NCI-H345 treated with DMSO at 0.1 percent for 48 hours (cell line): ENCODE results near the gene PHOX2A.
"Not testable (repeated sequence)": the region's sequence is repeated elsewhere in the genome, so short reads cannot be mapped to it uniquely, and the experiment has no call there.

ENCODE experiments used
- DNase-seq: peaks from one replicate; lab custom pipeline; 2025; ENCODE audit not compliant: unreplicated experiment; lab: John Stamatoyannopoulos, UW

PHOX2A gene

DNA sequence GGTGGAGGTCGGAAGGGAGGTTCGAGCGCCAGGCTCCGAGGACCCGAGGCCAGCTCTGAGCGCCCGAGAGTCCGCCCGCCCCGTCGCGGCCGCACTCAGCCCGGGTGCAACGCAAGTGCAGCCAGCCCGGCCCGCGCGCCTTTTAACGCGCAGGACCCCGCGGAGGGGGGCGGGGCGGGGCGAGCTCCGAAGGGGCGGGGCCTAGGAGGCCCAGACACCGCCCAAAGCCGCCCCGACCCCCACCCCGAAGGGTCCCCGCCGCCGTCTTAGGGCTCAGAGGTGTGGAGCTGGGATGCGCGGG is at the start of gene PHOX2A:
Gene PHOX2A (minus strand): TSS at position 117 of the 301 bp plus-strand sequence. CDS start 172 bp downstream, outside the sequence.
- no peak for DNase-seq

GRCh38 chr11:72293391-72293790 is 49.4 kb upstream of the PHOX2A start:
- DNase-seq, result no peak

GRCh38 chr11:72292106-72292785 is 48.3 kb upstream of the PHOX2A start:
- no peak for DNase-seq

DNA sequence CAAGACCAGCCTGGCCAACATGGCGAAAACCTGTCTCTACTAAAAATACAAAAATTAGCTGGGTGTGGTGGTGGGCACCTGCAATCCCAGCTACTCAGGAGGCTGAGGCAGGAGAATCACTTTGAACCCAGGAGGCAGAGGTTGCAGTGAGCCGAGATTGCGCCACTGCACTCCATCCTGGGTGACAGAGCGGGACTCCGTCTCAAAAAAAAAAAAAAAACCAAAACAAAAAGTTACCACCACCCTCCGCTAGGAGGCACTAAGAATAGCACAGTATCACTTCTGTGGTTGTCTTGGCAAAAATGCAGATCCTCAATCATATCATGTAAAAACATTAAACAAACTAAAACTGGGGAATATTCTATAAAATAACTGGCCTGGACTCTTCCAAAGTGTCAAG is 46.8 kb upstream of the PHOX2A start:
- DNase-seq, result not testable (repeated sequence)

- no peak for DNase-seq
Observed at GRCh38 chr11:72287293-72287692, 43.3 kb upstream of the PHOX2A start.

DNA sequence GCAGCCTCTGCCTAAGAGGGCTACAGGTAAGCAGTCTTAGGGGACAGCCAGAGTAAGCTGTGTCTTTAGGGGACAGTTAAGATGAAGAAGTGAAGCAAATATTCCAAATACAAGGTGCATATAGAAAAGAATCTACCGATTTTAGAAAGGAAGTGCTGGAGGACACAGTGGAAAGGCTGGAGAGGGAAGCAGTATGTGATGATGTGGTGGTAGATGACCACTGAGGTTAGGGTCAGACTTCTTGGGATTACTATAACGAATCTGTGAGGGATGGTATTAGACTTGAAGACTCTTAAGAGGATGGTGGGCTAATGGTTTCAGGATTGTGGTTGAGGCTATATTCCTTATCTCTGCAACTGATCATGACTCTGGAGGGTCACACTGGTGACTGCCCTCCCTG is 40.0 kb upstream of the PHOX2A start:
- no peak for DNase-seq

DNA sequence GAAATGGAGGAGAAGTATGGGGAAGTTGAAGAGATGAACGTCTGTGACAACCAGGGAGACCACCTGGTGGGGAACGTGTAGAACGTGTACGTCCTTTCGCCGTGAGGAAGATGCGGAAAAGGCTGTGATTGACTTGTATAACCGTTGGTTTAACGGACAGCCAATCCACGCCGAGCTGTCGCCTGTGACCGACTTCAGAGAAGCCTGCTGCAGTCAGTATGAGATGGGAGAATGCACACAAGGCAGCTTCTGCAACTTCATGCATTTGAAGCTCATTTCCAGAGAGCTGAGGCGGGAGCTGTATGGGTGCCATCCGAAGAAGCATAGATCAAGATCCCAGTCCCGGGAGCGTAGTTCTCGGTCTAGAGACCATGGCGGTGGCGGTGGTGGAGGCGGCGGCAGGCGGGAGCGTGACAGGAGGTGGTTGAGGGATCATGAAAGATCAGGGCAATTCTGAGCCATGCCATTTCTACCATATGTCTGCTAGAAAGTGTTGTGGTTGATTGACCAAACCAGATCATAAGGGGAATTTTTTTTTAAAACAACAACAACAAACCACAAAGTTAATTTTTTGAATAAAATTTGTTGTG is 36.8 kb upstream of the PHOX2A start:
- no peak for DNase-seq

GRCh38 chr11:72280037-72280436 is 36.1 kb upstream of the PHOX2A start:
- DNase-seq, result no peak

- no peak for DNase-seq
Observed at GRCh38 chr11:72278905-72279304, 34.9 kb upstream of the PHOX2A start.

DNA sequence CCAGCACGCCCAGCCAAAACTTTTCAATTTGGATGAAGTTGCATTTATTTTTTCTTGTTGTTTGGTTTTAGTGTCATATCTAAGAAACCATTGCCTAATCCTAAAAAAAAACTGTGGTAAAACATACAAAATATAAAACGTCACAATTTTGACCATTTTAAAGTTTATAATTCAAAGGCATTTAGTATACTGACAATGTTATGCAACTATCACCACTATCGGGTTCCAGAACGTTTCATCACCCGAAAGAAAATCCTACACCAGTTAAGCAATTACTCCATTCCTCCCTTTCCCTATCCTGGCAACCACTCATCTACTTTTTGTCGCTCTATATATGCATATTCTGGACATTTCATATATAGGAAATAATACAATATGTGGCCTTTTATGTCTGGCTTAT is 30.5 kb upstream of the PHOX2A start:
- no peak for DNase-seq

DNA sequence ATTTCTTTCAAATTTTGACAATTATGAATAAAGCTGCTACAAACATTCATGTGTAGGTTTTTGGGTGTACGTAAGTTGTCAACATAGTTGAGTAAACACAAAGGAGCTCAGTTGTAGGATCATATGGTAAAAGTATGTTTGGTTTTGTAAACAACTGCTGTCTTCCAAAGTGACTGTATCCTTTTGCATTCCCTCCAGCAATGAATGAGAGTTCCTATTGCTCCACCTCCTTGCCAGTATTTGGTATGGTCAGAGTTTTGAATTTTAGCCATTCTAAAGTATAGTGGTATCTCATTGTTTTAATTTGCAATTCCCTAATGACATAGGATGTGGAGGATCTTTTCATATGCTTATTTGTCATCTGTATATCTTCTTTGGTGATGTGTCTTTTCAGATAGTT is 28.0 kb upstream of the PHOX2A start:
- no peak for DNase-seq

DNA sequence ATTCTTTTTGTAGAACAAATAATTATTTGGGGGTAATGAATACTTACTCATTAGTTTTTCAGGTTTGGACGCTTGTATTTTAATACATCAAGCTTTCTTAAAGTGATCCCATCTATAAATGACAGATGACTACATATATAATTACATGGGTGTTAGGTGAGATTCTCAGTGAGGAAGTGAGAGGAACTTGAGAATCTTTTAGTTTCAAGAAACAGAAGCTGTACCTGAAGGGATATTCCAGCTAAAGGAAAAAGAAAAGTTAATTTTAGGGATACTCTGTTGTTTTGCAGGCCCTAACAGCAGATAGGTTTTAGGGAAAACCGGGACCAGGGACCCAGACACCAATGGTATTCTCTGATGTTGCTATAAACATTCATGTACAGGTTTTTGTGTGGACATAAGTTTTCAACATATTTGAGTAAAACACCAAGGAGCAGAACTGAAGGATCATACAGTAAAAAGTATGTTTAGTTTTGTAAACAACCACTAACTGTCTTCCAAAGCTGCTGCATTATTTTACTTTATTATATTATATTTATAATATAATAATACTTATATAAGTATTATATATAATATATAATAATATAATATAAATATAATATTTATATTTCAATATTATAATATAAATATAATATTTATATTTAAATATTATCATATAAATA is 24.1 kb upstream of the PHOX2A start:
- DNase-seq, result no peak

DNA sequence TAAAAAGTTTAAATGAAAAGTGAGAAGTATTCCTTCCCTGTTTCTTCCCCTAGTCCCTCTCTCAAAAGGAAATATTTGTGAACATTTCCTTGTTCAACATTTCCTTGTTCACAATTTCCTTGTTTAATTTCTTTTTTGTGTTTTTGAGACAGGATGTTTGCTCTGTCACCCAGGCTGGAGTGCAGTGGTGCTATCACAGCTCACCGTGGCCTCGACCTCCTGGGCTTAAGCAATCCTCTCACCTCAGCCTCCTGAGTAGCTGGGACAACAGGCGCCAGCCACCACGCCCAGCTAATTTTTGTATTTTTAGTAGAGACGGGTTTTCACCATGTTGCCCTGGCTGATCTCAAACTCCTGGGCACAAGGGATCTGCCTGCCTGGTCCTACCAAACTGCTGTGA is 23.0 kb upstream of the PHOX2A start:
- not testable (repeated sequence) for DNase-seq

DNA sequence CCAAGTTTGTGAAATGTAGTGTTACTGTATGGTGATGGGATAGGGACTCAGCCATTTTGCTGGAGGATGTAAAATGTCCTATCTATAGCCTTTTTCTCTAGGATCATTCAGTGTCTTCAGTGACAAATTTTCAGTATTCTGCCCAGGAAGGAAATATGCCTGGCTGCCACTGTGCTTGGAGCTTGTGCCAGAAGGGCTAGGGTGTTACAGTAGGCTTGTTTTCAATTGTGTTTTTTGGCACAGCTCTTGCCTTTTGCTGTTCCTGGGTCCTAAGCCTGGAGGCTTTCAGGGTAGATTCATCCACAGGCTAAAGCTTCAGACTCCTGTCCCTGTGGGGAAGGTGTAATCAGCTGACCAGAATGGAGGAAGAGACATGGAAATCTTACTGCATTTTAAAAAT is 22.0 kb upstream of the PHOX2A start:
- DNase-seq, result no peak

DNA sequence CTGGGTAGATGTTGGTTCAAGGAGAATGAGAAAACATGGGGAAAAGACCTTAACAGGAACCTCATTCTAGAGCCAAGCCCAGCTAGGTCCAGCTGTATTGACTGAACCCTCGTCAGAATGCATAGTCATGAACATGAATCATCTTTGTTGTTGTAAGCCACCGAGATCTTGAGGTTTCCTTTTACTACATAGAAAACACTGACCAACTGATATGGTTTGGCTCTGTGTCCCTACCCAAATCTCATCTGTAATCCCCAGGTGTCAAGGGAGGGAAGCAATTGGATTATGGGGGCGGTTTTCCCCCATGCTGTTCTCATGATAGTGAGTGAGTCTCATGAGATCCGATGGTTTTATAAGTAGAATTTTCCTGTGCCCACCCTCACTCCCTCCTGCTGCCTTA is 19.4 kb upstream of the PHOX2A start:
- DNase-seq, result no peak

- no peak for DNase-seq
Observed at GRCh38 chr11:72260574-72260973, 16.6 kb upstream of the PHOX2A start.

GRCh38 chr11:72259490-72259889 is 15.5 kb upstream of the PHOX2A start:
- DNase-seq, result no peak

GRCh38 chr11:72257570-72257969 is 13.6 kb upstream of the PHOX2A start:
- DNase-seq, result no peak

GRCh38 chr11:72254299-72254993 is 10.5 kb upstream of the PHOX2A start:
- no peak for DNase-seq

- no peak for DNase-seq
Observed at GRCh38 chr11:72253392-72253791, 9.4 kb upstream of the PHOX2A start.

DNA sequence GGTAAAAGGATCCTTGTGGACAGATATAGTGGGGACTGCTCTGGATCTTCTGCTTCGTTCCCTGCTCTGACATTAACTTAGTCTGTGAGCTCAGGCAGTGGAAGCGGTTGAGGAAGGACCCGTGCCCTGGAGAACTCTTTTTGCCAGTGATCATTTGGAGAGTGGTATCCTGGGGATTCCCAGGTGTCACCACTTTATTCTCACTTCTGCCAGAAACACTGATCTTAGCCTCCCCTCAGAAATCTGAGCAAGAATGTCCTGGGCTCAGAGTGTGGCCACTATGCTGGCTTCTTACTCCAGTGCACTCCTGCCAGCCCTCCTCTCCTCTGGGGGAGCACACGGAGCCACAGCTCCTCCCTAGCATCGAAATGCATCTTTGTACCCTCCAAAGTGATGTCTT is 7.6 kb upstream of the PHOX2A start:
- DNase-seq, result no peak
